22Rv1 (cell line): ENCODE results near the gene SAMSN1.

Source experiments
- ZFX ChIP-seq: fragments of 450-650 bp; IDR thresholded peaks from 2 replicates; pipeline ENCODE4 v1.6.1; 2017; ENCODE audit warnings: antibody characterized with exemption, borderline replicate concordance
- TF ChIP-seq, protein P1 (sequence below): fragments of 450-650 bp; IDR thresholded peaks from 2 replicates; pipeline ENCODE4 v1.5.1; 2017; ENCODE audit warnings: mild to moderate bottlenecking

DNA sequence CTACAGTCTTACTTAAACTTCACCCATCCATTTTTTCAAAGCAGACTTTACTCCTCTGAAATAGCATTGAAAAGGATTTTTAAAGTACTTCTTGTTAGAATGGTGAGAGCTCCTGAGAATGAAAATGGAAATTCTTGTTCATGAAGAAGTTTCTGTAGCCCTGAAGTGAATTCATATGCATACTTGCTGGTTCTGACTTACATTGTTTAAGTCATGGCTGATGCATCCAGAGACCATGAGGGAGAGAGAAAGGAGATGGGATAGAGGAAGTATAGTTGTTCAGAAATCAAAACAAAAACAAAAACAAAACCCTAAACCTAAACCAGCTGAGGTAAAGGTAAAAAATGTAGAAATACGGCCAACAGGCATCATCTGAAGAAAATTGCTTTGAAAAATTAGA is 27.1 kb upstream of the SAMSN1 start:
- TF ChIP-seq ZFX = no peak
- TF ChIP-seq, protein P1, sequence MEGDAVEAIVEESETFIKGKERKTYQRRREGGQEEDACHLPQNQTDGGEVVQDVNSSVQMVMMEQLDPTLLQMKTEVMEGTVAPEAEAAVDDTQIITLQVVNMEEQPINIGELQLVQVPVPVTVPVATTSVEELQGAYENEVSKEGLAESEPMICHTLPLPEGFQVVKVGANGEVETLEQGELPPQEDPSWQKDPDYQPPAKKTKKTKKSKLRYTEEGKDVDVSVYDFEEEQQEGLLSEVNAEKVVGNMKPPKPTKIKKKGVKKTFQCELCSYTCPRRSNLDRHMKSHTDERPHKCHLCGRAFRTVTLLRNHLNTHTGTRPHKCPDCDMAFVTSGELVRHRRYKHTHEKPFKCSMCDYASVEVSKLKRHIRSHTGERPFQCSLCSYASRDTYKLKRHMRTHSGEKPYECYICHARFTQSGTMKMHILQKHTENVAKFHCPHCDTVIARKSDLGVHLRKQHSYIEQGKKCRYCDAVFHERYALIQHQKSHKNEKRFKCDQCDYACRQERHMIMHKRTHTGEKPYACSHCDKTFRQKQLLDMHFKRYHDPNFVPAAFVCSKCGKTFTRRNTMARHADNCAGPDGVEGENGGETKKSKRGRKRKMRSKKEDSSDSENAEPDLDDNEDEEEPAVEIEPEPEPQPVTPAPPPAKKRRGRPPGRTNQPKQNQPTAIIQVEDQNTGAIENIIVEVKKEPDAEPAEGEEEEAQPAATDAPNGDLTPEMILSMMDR = no peak
